ENCODE measurements around the gene ACRBP.
A peak's percentile ranks its signal among the peaks of the same experiment; 100 is the strongest.

Gene ACRBP

DNA sequence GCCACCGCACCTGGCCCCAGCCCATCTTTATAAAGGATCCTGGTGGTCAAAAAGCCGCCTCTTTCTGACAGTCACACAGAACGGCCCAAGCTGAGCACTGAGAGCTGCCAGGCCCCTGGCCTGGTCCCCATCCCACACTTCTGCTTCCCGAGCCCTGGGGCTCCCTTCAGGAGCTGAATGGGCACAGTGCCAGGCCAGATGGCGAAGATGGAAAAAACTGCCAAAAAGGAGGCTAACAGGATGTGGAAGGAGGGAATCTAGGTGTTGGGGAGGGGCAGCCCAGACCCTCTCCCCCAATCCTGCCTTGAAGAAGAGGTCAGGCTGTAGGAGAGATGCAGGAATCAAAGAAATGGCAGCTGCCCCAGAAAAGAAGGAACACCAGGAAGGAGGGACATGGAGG is 16.5 kb downstream of the ACRBP start:
- no peak for DNase-seq (ENCODE audit: extremely low read depth, low read depth)
- no peak for TF ChIP-seq CTCF (IDR thresholded peaks at IDR 0.05; ENCODE audit: low read depth, low read length)

- no peak for DNase-seq (ENCODE audit: extremely low read depth, low read depth)
- no peak for TF ChIP-seq CTCF (IDR thresholded peaks at IDR 0.05; ENCODE audit: low read depth, low read length)
These were observed 19.6 kb downstream of the ACRBP start for GRCh38 chr12:6627616-6628015.

- no peak for DNase-seq (ENCODE audit: extremely low read depth, low read depth)
- TF ChIP-seq CTCF (IDR thresholded peaks at IDR 0.05; ENCODE audit: low read depth, low read length): no peak
These were observed 20.5 kb downstream of the ACRBP start for GRCh38 chr12:6626654-6627283.

- no peak for TF ChIP-seq CTCF (IDR thresholded peaks at IDR 0.05; ENCODE audit: low read depth, low read length)
- DNase-seq (ENCODE audit: extremely low read depth, low read depth): no peak
These were observed 26.4 kb downstream of the ACRBP start for GRCh38 chr12:6620885-6621274.

DNA sequence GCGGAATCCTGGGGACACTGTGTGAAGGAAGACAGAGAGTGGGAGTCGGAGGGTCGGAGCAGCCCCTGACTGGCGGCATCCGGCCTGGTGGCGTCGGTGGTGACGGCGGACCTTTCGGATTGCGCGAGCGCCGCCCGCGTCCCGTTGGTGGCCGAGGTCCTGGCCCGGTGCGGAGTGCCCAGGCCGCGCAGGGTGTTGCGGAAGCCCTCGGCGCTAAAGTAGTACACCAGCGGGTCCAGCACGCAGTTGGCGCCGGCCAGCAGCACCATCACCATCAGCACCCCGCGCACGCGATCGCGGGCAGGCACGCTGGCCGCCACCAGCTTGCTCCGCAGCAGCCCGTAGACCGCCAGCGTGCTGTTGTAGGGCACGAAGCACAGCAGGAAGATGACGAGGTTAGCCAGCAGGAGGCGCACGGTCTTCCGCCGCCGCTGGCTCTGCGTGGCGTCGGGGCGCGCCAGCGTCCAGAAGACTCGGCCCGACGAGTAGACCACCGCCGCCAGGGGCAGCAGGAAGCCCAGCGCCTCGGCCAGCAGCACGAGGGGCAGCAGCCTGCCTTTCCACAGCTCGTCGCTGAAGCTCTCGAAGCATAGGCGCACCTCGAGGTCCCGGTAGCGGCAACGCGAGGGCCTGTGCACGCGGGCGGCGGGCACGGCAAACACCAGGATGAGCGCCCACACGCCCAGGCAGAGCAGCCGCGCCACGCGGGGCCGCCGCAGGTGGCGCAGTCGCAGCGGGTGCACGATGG is 26.9 kb downstream of the ACRBP start:
- no peak for DNase-seq (ENCODE audit: extremely low read depth, low read depth)
- peak; percentile 42 for TF ChIP-seq CTCF (IDR thresholded peaks at IDR 0.05; ENCODE audit: low read depth, low read length)

GRCh38 chr12:6618483-6619225 is 28.6 kb downstream of the ACRBP start:
- DNase-seq (ENCODE audit: extremely low read depth, low read depth): no peak
- TF ChIP-seq CTCF (IDR thresholded peaks at IDR 0.05; ENCODE audit: low read depth, low read length): no peak

- no peak for TF ChIP-seq CTCF (IDR thresholded peaks at IDR 0.05; ENCODE audit: low read depth, low read length)
- no peak for DNase-seq (ENCODE audit: extremely low read depth, low read depth)
These were observed 31.4 kb downstream of the ACRBP start for GRCh38 chr12:6615802-6616201.

All from AG09319 (cell line).